NCI-H2196 treated with DMSO at 0.1 percent for 48 hours (cell line): ENCODE data around the gene NEK1.

Source experiments
- DNase-seq: peaks from one replicate; lab custom pipeline; 2025; ENCODE audit not compliant: unreplicated experiment; lab: John Stamatoyannopoulos, UW

Gene NEK1

GRCh38 chr4:169369634-169370033 lies 242.7 kb downstream of the NEK1 start:
- DNase-seq, result no peak

- DNase-seq, result no peak
Observed at GRCh38 chr4:169367826-169368225, 244.6 kb downstream of the NEK1 start.

- DNase-seq, result no peak
Observed at GRCh38 chr4:169366821-169367220, 245.6 kb downstream of the NEK1 start.

- DNase-seq, result no peak
Observed at GRCh38 chr4:169362607-169363006, 249.8 kb downstream of the NEK1 start.

GRCh38 chr4:169361756-169362155 lies 250.6 kb downstream of the NEK1 start:
- no peak for DNase-seq

- no peak for DNase-seq
Observed at GRCh38 chr4:169359961-169360360, 252.4 kb downstream of the NEK1 start.

GRCh38 chr4:169352360-169352759 lies 260.0 kb downstream of the NEK1 start:
- no peak for DNase-seq

GRCh38 chr4:169351872-169352271 lies 260.5 kb downstream of the NEK1 start:
- DNase-seq, result no peak

GRCh38 chr4:169348541-169348940 lies 263.8 kb downstream of the NEK1 start:
- no peak for DNase-seq

DNA sequence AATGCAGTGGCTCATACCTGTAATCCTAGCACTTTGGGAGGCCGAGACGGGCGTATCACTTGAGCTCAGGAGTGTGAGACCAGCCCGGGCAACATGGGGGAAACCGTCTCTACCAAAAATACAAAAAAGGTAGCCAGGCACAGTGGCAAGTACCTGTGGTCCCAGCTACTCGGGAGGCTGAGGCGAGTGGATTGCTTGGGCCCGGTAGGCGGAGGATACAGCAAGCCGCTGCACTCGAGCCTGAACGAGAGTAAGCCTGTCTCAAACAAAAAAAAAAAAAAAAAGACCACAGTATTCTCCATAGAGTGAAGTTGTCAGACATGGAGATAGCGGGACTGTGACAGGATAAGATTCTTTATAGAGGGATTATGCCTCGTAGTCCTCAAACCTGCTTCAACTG lies 265.5 kb downstream of the NEK1 start:
- DNase-seq, result no peak

DNA sequence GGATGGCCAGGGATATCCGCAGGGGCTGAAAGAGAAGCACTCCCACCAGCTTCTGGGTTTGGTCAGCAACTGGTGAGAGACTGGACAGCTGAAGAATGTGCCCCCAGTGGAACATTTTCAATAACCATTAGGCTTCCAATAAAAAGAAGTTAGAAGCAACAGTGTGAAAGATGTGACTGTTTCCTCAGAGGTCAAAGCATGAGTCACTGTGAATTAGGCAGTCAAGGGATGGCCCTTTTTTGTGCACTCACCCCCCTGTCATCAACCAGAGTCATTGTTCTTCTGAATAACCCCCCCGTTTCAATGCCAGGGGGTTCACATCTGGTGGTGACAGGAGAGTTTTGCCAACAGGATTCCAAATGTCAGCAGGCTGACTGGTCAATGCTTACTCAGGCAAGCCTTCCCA lies 267.1 kb downstream of the NEK1 start:
- no peak for DNase-seq
